Stimulated activated CD4-positive, alpha-beta T cell treated with anti-CD3 and anti-CD28 coated beads, Interleukin-15, amount 100 ng/mL, for 1 hour (primary cell): ENCODE measurements around the gene CPXCR1.
"Not testable (repeated sequence)": the region's sequence is repeated elsewhere in the genome, so short reads cannot be mapped to it uniquely, and the experiment has no call there.

Source experiments
- DNase-seq, 2 donors: peaks; one replicate each; pipeline ENCODE4 v3.0.0-alpha.2; 2020; ENCODE audit warnings: low read depth in 1 of 2, low spot score in 1 of 2

The CPXCR1 gene

DNA sequence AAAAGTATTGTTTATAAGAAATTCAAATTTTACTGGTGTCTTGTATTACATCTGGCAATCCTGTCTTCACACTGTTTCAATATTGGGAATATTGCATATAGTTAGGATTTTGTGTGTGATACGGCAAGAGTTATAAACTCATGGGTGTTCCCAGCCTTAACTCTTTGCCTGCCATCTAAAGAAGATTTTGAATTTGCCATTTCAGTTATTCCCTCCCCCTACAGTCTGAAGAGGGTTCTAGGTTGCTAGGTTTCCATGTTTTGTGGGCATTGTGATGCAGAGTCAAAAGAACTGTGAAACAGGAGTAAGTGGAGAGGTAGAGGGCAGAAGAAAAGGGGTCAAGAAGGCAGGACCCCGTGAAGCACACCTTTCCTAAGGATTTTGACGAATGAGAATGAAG is at the start of gene CPXCR1:
Gene CPXCR1 (plus strand): TSS at position 301 of the 400 bp plus-strand sequence. CDS start 6,190 bp downstream, outside the sequence.
- no peak for DNase-seq

DNA sequence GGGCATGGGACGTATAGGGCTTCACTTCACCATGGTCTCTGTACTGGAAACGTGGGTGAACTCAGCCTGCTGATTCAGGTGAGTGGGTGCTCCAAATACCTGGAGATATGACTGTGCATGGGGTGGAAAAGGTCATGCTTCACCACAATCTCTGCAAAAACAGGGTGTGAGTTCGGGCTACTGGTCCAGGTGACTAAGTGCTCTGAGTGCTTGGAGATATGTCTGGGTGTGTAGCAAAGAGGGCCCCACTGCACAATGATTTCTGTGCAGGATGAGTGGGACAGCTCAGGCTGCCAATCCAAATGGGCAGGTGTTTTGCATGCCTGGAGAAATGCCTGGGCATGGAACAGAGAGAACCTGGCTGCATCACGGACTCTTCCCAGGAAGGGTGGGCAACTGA is 11.2 kb upstream of the CPXCR1 start:
- no peak for DNase-seq

GRCh38 chrX:88746215-88746614 is 810 bp upstream of the CPXCR1 start:
- not testable (repeated sequence) for DNase-seq

- DNase-seq: not testable (repeated sequence)
Observed at GRCh38 chrX:88752339-88752738, 5.3 kb downstream of the CPXCR1 start.

- no peak for DNase-seq
Observed at GRCh38 chrX:88789825-88790224, 42.8 kb downstream of the CPXCR1 start.
